Heart left ventricle (tissue), 16 donors: ENCODE data around the gene ADAMTSL1. TPM values are rescaled to one million over a fixed set of nuclear protein-coding genes. Genes with fewer than 3 reads are reported as not detected.

Experiments
- ATAC-seq, 4 donors: fragments of 200-7000 bp; cut with Tn5 transposase; one replicate each; pipeline ENCODE4 v1.9.1; 2020 to 2022; ENCODE audit warnings: moderate library complexity in 4 of 4, mild to moderate bottlenecking in 3 of 4, moderate number of reproducible peaks in 1 of 4
- DNase-seq, 5 donors: peaks; one replicate each; pipeline ENCODE4 v3.0.0-alpha.2; 2020
- H3K27ac ChIP-seq, 12 donors: fragments of 200-600 bp; sonication (generic) in 4 of 12; one replicate each; pipeline versions ENCODE4 v1.5.0 to v1.8.0; 2016 to 2022; ENCODE audit warnings: mild to moderate bottlenecking in 2 of 12
- H3K27me3 ChIP-seq, 9 donors: fragments of 200-600 bp; sonication (generic) in 2 of 9; one replicate each; pipeline versions ENCODE4 v1.5.1 to v1.8.0; 2016 to 2022; ENCODE audit warnings: mild to moderate bottlenecking in 3 of 9
- H3K36me3 ChIP-seq, 9 donors: fragments of 200-600 bp; sonication (generic) in 2 of 9; one replicate each; pipeline versions ENCODE4 v1.5.0 to v1.8.0; 2018 to 2022; ENCODE audit warnings: mild to moderate bottlenecking in 2 of 9
- H3K4me1 ChIP-seq, 12 donors: fragments of 200-600 bp; sonication (generic) in 4 of 12; one replicate each; pipeline versions ENCODE4 v1.5.0 to v1.8.0; 2016 to 2022; ENCODE audit warnings: mild to moderate bottlenecking in 3 of 12
- H3K4me3 ChIP-seq, 12 donors: fragments of 200-600 bp; sonication (generic) in 4 of 12; one replicate each; pipeline versions ENCODE4 v1.5.0 to v1.8.0; 2017 to 2022; ENCODE audit warnings: mild to moderate bottlenecking in 9 of 12, moderate library complexity in 4 of 12
- H3K9me3 ChIP-seq, 12 donors: fragments of 200-600 bp; sonication (generic) in 4 of 12; one replicate each; pipeline versions ENCODE4 v1.5.0 to v1.8.0; 2016 to 2022; ENCODE audit warnings: mild to moderate bottlenecking in 1 of 12
- CTCF ChIP-seq, 12 donors: fragments of 200-600 bp; sonication (generic) in 4 of 12; IDR thresholded peaks; one replicate each; pipeline versions ENCODE4 v1.5.0 to v1.8.0; 2018 to 2022; ENCODE audit warnings: antibody characterized with exemption in 12 of 12, mild to moderate bottlenecking in 5 of 12
- POLR2A ChIP-seq, 2 donors: fragments of 450-650 bp; IDR thresholded peaks; one replicate each; pipeline ENCODE4 v1.6.1; 2017; ENCODE audit warnings: antibody characterized with exemption in 2 of 2, mild to moderate bottlenecking in 2 of 2, moderate library complexity in 2 of 2
- WGBS, 4 donors: extraction: QIAGEN DNeasy Blood & Tissue Kit in 2 of 4; methylation state at CpG; one replicate each; pipeline versions ENCODE4 v1.1.5 to v1.1.7; 2013 to 2018; 5-methylcytosine and 5-hydroxymethylcytosine counted together
- intact Hi-C, 10 donors: fragments of 100-400 bp; cut with DNase I; formaldehyde crosslinking; loops; one replicate each; pipeline versions ENCODE4 v1.11.1 to v1.14.2; 2022
- polyA plus RNA-seq, 2 donors: library from polyadenylated mRNA; stranded (reverse); fragments of 200-250 nt; gene quantifications; one replicate each; pipeline ENCODE4 v1.2.3, GENCODE V29; 2013
- total RNA-seq, 9 donors: library from RNA; depleted of rRNA in 2 of 9; stranded (reverse); fragments of >200 nt in 2 of 9; fragmentation: NEBNext Ultra II Directional in 3 of 9; extraction: Animal tissue kit (Norgen Biotek cat#: 25700) in 3 of 9; gene quantifications; one replicate each; pipeline versions ENCODE4 v1.1.0 to v1.2.4, GENCODE V29; 2016 to 2023
- donor health status: ischemic (EF 13 %, LVEDD 7.1; RV severe dilation, severe dysfunction).
- donor health status: healthy with polysubstance abuse.
- donor health status: DM: no; HTN: yes; CAD: no.
- donor health status: DM: no; HTN: no; CAD: no.
- donor health status: ischemic (EF 25% LVEDD 6.9; RV normal size, moderate dysfunction).
- donor health status: ischemic (EF 25% LVEDD 5.7; RV mildly dilated, moderate dysfunction).
- donor health status: healthy.
- donor health status: DM: yes; HTN: yes; CAD: no.
- donor health status: ischemic (EF 35%, LVEDD 5.7; RV mildly dilated, moderate dysfunction).
- donor health status: nonischemic (EF 11% LVEDD 7.7; RV severe dilation, severe dysfunction).
- donor health status: DM: yes; HTN: yes; CAD: no.
- donor health status: PGD.
- donor health status: ischemic (EF 29% LVEDD 5.4; RV normal size, mild dysfunction).
- donor health status: nonischemic (EF 23%, LVEDD 6.1; RV moderate dilation, normal function).

Gene ADAMTSL1
- total and polyA plus RNA-seq, 11 donors = 0.46 to 4.7 (median 1.1) TPM

DNA sequence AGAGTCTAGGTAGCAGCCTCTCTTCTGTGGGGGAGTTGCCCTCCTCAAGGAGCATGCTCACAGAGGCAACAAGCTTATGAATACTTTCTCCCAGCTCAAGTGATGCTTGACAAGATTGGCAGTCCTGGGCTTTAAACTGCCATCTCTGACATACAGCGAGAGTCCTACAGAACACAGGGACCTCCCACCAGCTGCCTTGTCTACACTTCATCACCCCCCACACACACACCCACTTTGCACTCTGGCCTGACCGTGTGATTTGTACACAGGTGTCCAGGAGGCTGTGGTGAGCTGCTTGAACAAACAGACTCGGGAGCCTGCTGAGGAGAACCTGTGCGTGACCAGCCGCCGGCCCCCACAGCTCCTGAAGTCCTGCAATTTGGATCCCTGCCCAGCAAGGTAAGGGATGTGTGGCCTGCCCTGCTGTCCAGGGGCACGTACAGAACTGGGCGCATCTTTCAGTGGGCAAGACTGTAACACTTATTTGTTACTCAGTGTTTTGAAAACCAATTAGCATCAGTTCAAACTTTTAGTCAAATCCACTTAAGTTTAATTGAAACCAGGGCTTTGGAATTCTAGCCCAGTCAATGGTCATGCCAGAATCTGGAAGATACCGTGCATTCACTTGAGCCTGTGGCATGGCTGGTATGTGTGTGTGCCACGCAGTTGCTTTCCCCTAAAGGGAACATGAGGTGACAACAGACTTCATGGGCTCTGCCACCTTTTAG is 247.5 kb downstream of the ADAMTSL1 start:
- peak in 2 of 4 donors; percentile 81 to 82 for ATAC-seq
- intact Hi-C loops = loop anchor here in 1 of 10 donors (10.0 kb wide), 1 partner anchor 253 kb away; no protein-coding TSS in a partner anchor
- H3K36me3 ChIP-seq = no peaks in the 10 kb centered on the region

GRCh38 chr9:18721995-18722310 is 248.0 kb downstream of the ADAMTSL1 start:
- Histone ChIP-seq H3K27me3 (no peaks in the 10 kb centered on the region), H3K9me3 (no peaks in the 10 kb centered on the region), H3K27ac (no peak overlapping the region), H3K4me3 (no peak overlapping the region), H3K4me1 (peaks cover 0 to 8% (median 0%) of the 10 kb centered on the region in 12 donors), H3K36me3 (no peaks in the 10 kb centered on the region)
- DNase-seq (no peak), ATAC-seq (no peak)
- intact Hi-C loops = loop anchor here in 1 of 10 donors (10.0 kb wide), 1 partner anchor 253 kb away; no protein-coding TSS in a partner anchor
- WGBS, 4 donors = 92 to 100% (median 95%) methylated on average over 2 of the region's 2 CpGs
- TF ChIP-seq POLR2A (IDR thresholded peaks at IDR 0.05) = no peak
- no peak for TF ChIP-seq CTCF (IDR thresholded peaks at IDR 0.05)

More for the DNA sequence above, 247.5 kb downstream of the ADAMTSL1 start:
- DNase-seq = no peak
- Histone ChIP-seq H3K27ac (no peak overlapping the region), H3K27me3 (no peaks in the 10 kb centered on the region), H3K4me1 (peaks cover 0 to 8% (median 0%) of the 10 kb centered on the region in 12 donors), H3K4me3 (no peak overlapping the region), H3K9me3 (no peaks in the 10 kb centered on the region)
- 60 to 76% (median 69%) methylated on average over 10 of the region's 10 CpGs for WGBS, 4 donors
- TF ChIP-seq POLR2A (IDR thresholded peaks at IDR 0.05) (no peak), CTCF (IDR thresholded peaks at IDR 0.05) (no peak)

- WGBS, 4 donors = 94 to 100% (median 98%) methylated on average over 6 of the region's 6 CpGs
- no peaks in the 10 kb centered on the region for H3K9me3 ChIP-seq
- no peaks in the 10 kb centered on the region for H3K36me3 ChIP-seq
- peaks cover 0 to 8% (median 0%) of the 10 kb centered on the region in 12 donors for H3K4me1 ChIP-seq
- intact Hi-C loops = loop anchor here in 1 of 10 donors (10.0 kb wide), 1 partner anchor 252 kb away; no protein-coding TSS in a partner anchor
- ATAC-seq (no peak), DNase-seq (no peak)
- no peaks in the 10 kb centered on the region for H3K27me3 ChIP-seq
- H3K4me3 ChIP-seq = no peak overlapping the region
- TF ChIP-seq CTCF (IDR thresholded peaks at IDR 0.05) = no peak
- TF ChIP-seq POLR2A (IDR thresholded peaks at IDR 0.05) = no peak
- no peak overlapping the region for H3K27ac ChIP-seq
These were observed 248.9 kb downstream of the ADAMTSL1 start for GRCh38 chr9:18722882-18723281.

- no peaks in the 10 kb centered on the region for H3K36me3 ChIP-seq
- H3K9me3 ChIP-seq = no peaks in the 10 kb centered on the region
- intact Hi-C loops = loop anchor here in 1 of 10 donors (10.0 kb wide), 1 partner anchor 251 kb away; no protein-coding TSS in a partner anchor
- H3K27ac ChIP-seq = no peak overlapping the region
- no peaks in the 10 kb centered on the region for H3K27me3 ChIP-seq
- ATAC-seq (no peak), DNase-seq (no peak)
- WGBS, 4 donors = 88 to 93% (median 90%) methylated on average over 5 of the region's 5 CpGs
- no peak overlapping the region for H3K4me3 ChIP-seq
- peaks cover 0 to 8% (median 0%) of the 10 kb centered on the region in 12 donors for H3K4me1 ChIP-seq
- TF ChIP-seq CTCF (IDR thresholded peaks at IDR 0.05) = no peak
- no peak for TF ChIP-seq POLR2A (IDR thresholded peaks at IDR 0.05)
These were observed 249.4 kb downstream of the ADAMTSL1 start for GRCh38 chr9:18723366-18723765.
